Memory B cell (primary cell): ENCODE results near the gene RPL22.

Experiments used
- ATAC-seq: fragments of 150-1000 bp; cut with Tn5 transposase; 2 replicates; pipeline ENCODE4 v1.10.0; 2021; ENCODE audit warnings: low read depth, mild to moderate bottlenecking, moderate library complexity
- DNase-seq, 2 donors: peaks; one replicate each; pipeline ENCODE4 v3.0.0; 2022; ENCODE audit warnings: low spot score in 2 of 2
- H3K27ac Mint-ChIP-seq: one replicate; pipeline ENCODE4 v1.8.0; 2022; ENCODE audit warnings: mild to moderate bottlenecking, moderate library complexity, mixed read lengths
- H3K27me3 Mint-ChIP-seq: one replicate; pipeline ENCODE4 v1.8.0; 2022; ENCODE audit warnings: mixed read lengths
- H3K36me3 Mint-ChIP-seq: one replicate; pipeline ENCODE4 v1.8.0; 2022; ENCODE audit warnings: mild to moderate bottlenecking, mixed read lengths
- H3K4me1 Mint-ChIP-seq: one replicate; pipeline ENCODE4 v1.8.0; 2022; ENCODE audit warnings: mixed read lengths
- H3K4me3 Mint-ChIP-seq: one replicate; pipeline ENCODE4 v1.8.0; 2022; ENCODE audit warnings: mild to moderate bottlenecking, moderate library complexity, mixed read lengths
- H3K9me3 Mint-ChIP-seq: one replicate; pipeline ENCODE4 v1.8.0; 2022; ENCODE audit warnings: mixed read lengths

Gene RPL22

GRCh38 chr1:6140413-6140812 is 59.0 kb downstream of the RPL22 start:
- Mint-ChIP-seq H3K9me3 (peaks cover 1% of the 10 kb centered on the region), H3K27ac (no peak overlapping the region), H3K4me3 (no peak overlapping the region), H3K36me3 (no peaks in the 10 kb centered on the region), H3K4me1 (no peaks in the 10 kb centered on the region), H3K27me3 (peaks cover 4% of the 10 kb centered on the region)
- no peak for ATAC-seq
- no peak for DNase-seq

DNA sequence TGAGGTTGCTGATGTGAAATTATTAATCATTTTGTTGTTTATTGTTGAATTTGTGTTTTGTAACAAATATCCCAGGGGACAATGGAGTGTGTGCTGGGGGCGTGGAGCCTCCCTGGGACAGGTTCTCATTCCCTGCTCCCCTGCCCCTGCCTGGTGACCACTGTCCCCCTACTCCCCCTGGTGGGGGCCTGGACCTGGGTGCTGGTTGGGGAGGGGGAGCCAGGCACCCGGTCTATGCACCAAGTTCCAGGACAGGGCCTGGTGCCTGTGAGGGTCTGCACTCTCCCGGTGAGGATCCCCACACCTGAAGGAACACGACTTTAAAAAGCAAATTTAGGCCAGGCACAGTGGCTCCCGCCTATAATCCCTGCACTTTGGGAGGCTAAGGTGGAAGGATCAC is 61.6 kb downstream of the RPL22 start:
- Mint-ChIP-seq H3K4me1 (no peaks in the 10 kb centered on the region), H3K36me3 (peaks cover under 1% of the 10 kb centered on the region), H3K4me3 (no peak overlapping the region), H3K27me3 (peaks cover 6% of the 10 kb centered on the region), H3K27ac (no peak overlapping the region), H3K9me3 (peaks cover 2% of the 10 kb centered on the region)
- DNase-seq (no peak), ATAC-seq (no peak)

DNA sequence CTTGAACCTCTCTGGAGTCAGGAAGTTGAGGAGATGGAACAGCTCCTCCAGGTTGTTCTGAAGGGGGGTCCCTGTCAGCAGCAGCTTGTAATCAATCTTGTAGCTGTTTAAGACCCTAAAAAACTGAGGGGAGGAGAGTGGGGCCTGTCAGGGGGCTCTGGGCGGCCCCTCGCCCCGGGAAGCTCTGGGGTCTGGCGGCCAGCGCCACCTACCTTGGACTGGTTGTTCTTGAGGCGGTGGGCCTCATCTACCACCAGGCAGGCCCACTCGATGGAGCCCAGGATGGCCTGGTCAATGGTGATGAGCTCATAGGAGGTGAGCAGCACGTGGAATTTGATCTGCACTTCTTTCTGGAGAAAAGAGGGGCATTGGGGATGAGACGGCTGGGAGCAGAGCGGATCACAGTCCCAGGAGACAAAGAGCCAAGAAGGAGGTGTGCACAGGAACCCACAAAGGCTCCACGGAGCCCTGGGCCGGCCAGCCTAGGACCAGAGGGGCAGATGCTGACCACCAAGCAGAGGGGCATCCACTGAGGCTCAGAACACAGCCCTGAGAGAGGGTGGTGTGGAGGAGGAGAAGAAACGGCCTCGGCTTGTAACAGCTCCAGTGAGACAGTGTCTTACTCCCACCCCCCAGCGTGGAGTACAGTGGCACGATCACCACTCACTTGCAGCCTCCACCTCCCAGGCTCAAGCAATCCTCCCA is 62.7 kb downstream of the RPL22 start:
- H3K4me3 Mint-ChIP-seq = no peak overlapping the region
- peaks cover 5% of the 10 kb centered on the region for H3K36me3 Mint-ChIP-seq
- ATAC-seq (no peak), DNase-seq (no peak)
- peaks cover 8% of the 10 kb centered on the region for H3K27me3 Mint-ChIP-seq
- H3K9me3 Mint-ChIP-seq = peaks cover 6% of the 10 kb centered on the region
- no peaks in the 10 kb centered on the region for H3K4me1 Mint-ChIP-seq
- no peak overlapping the region for H3K27ac Mint-ChIP-seq
